GM18870 (cell line): ENCODE results near the gene SOX5.

Experiments used
- ATAC-seq: cut with Tn5 transposase; IDR thresholded peaks from one replicate; pipeline ENCODE4 v1.9.1; 2021; ENCODE audit warnings: moderate library complexity; ENCODE audit not compliant: unreplicated experiment

SOX5 gene

GRCh38 chr12:23626791-23627190 is 322.7 kb downstream of the SOX5 start:
- ATAC-seq: no peak

- no peak for ATAC-seq
Measured at GRCh38 chr12:23621900-23622299, 327.6 kb downstream of the SOX5 start.

DNA sequence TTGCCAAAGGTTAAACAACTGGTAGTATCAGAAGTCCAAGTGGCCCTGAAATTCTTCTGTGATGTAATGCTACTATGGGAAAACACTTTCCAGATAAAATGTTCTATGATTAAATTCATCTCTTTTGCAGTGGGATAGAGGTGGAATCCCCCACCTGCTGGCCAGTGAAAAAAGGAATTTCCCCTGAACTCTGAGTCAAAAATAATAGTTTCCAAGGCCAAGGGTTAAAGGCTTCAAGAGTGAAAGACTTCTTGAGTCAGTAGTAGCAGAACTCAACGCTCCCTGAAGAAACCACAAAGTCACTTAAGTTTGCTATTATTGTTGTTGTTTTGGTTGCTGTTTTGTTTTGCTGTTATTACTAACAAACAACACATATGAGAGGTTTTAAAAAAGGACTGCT is 330.8 kb downstream of the SOX5 start:
- peak; percentile 62 for ATAC-seq

GRCh38 chr12:23617749-23618148 is 331.7 kb downstream of the SOX5 start:
- ATAC-seq: no peak

DNA sequence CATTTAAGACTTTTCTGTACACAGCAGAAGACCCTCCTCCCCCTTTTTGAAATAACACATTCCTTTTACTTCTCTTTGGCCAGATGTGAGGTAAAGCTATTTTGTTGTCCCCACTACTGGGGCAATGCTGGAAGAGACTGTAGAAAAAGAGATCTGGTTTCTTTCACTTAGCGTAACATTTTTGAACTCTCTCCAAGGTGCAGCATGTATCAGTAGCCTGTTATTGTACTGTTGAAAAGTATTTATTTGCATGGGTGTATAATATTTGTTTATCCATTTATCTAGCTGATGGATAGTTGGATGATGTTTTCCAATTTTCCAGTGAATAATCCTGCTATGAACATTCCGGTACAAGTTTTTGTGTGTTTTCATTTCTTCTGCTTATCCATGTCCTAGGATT is 335.2 kb downstream of the SOX5 start:
- no peak for ATAC-seq

- ATAC-seq: no peak
Measured at GRCh38 chr12:23611320-23611719, 338.1 kb downstream of the SOX5 start.

GRCh38 chr12:23600919-23601318 is 348.6 kb downstream of the SOX5 start:
- no peak for ATAC-seq

- ATAC-seq: no peak
Measured at GRCh38 chr12:23596568-23596967, 352.9 kb downstream of the SOX5 start.

DNA sequence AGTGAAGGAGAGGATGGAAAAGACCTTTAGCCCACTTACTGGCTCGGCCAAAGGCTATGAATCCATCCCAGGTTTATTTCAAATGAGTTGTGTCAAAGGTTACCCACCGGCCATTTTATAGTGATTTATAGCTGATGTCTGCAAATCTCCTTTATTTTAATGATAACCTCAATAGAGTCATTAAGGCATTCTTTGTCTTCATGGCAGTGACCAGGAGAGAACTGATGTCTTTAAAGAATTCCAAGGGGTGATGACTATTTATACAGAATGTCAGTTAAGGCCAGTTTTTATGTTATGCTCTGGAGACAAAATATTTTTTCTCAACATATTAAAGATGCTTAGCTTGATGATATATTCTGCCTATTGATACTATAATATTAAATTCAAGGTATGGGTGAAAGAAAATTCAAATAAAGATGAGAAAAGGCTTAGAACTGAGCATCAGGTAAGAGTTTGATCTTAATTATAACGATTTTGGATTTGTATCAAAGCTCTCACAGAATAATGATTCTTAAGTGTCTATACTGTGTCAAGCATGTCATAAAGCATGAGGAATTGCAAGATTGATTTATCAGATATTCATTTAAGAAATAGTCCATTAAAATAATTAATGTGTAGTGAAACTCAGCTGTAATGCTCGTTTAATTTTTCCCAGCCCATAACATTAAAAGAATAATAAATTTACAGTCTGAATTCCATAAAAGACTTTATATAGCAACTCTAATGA is 361.5 kb downstream of the SOX5 start:
- ATAC-seq: no peak

DNA sequence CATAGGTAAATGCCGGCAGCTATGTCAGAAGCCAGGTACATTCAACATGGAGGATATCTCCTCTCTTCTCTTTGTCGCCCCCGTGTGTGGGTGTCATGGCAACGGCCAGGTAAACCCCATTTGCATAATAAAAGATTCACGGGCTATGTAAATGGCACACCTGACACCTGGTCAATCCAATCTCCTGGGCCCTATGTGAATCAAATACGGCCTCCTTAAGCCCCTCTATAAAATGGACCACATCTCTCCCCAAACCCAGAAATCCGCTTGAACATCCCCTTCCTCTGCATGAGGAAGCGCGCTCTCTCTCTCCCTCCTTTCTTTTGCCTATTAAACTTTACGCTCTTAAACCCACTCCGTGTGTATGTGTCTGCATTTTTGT is 363.7 kb downstream of the SOX5 start:
- ATAC-seq: no peak

DNA sequence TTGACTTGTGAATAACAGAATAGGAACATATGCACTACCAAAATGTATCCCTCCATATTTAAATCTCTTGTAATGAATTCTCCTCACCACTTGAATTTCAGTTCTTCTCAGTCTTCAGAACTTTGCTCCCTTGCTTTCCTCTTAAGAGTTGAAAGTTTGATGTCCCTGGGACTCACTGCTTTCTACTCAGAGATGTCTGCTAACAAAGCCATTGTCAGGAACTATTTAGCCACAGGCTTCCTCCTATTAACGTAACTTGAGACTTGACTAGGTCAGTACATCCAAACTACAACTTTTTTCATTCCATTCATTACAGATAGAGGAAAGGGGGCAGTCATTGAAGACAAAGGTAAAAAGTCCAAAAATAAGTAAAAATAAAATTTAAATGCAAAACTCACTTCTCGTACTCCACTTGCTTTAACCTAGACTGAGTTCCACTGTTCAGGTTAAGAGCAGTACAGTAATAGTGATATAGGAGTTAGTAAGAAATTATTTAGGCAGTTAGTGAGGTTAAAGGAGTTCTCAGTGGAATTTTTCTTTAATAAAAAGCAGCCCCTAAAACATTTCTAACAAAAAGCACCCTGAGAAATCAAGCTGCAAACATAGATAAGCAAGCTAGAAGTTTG is 364.2 kb downstream of the SOX5 start:
- no peak for ATAC-seq

GRCh38 chr12:23581913-23582312 is 367.6 kb downstream of the SOX5 start:
- ATAC-seq: no peak

GRCh38 chr12:23579257-23579656 is 370.2 kb downstream of the SOX5 start:
- no peak for ATAC-seq

- ATAC-seq: peak; percentile 94
Measured at GRCh38 chr12:23576372-23576771, 373.1 kb downstream of the SOX5 start.

DNA sequence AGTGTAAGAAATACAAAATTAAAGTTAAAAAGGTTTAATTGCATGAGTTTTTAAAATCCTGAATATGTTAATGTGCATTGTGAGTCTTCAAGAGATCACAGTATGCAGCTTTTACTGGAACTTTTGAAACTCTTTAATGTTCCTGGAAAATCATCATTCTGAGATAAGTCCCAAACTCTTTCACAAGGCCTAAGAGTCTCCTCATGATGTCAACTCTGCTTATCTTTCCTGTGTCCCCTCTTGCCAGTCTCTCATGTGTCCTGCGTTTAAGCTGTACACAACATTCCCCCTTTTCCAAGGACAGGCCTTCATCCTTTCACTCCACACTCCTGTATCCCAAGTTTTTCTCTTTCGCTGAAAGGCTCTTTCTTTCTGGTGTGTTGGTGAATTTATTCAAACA is 380.1 kb downstream of the SOX5 start:
- no peak for ATAC-seq

GRCh38 chr12:23566133-23566532 is 383.3 kb downstream of the SOX5 start:
- no peak for ATAC-seq

DNA sequence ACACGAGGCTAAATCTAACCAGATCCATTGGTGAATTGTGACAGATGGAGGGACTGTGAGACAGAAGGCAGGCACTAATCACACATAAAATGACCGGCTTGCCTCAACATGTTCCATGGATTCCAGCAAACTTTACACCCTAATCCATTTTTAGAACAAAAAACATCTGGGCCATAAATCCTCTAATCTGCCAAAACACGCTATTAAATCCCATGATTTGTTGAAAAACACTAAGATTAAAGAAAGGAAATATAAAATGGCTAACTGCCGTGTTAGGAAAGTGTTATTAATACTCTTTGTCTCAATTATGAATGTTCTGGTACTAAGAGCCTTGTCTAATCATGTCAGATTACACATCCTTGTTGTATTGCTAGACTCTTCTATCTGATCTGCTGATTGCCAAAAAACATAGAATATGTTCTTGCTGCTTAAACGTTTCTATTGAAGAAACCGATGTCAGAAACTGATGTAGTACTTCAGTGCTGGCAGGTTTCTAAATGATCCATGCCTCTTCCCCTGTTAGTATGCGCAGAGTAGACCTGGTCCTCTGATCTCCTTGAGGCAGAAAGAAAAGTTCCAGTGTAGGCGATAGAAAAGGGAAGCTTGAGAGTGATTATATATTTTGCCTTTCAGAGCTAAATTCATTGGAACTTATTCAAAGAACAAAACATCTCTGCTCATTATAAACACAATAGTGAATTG is 384.9 kb downstream of the SOX5 start:
- ATAC-seq: no peak

- ATAC-seq: no peak
Measured at GRCh38 chr12:23561364-23562345, 387.8 kb downstream of the SOX5 start.

DNA sequence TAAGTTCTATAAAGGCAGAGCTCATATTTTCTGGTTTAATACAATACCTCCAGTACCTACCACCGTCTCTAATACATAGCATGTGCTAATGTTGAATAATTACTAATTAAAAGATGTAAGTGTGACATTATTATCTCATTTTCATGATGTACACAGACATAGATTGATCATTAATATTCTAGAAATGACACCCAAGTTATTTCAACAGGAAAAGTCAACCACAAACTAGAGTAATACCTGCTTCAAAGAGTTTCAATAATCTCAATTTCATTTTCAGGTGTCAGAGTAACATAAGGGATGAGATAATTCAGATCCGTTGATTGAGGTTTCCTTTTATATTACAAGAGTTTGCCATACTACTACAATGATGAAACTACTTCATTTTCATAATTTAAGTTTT is 388.9 kb downstream of the SOX5 start:
- peak; percentile 96 for ATAC-seq

GRCh38 chr12:23559268-23559753 is 390.2 kb downstream of the SOX5 start:
- no peak for ATAC-seq

- no peak for ATAC-seq
Measured at GRCh38 chr12:23556661-23557060, 392.8 kb downstream of the SOX5 start.
